GM19240 (cell line): Measurements from ENCODE around the gene ZNF749.
"Not testable (repeated sequence)": the region's sequence is repeated elsewhere in the genome, so short reads cannot be mapped to it uniquely, and the experiment has no call there.

Experiments
- DNase-seq: peaks from one replicate; pipeline ENCODE4 v3.0.0; 2011; ENCODE audit warnings: low spot score; ENCODE audit not compliant: insufficient read length

The ZNF749 gene

GRCh38 chr19:57465680-57466381, 30.7 kb downstream of the ZNF749 start:
- DNase-seq, result no peak

- no peak for DNase-seq
These were observed 31.4 kb downstream of the ZNF749 start for GRCh38 chr19:57466489-57466888.

GRCh38 chr19:57473646-57474045, 38.5 kb downstream of the ZNF749 start:
- DNase-seq, result no peak

GRCh38 chr19:57477191-57478008, 42.3 kb downstream of the ZNF749 start, which contains the start of gene ZNF772:
Gene ZNF772, minus strand, starts transcription at chr19:57477566. Its CDS starts 257 bp downstream, at chr19:57477309.
- DNase-seq, result peak; percentile 76

GRCh38 chr19:57487477-57488298, 52.6 kb downstream of the ZNF749 start, which contains the start of gene ZNF419:
Gene ZNF419, plus strand, starts transcription at chr19:57487750. Its CDS starts 201 bp downstream, at chr19:57487951.
- DNase-seq, result peak; percentile 93

- DNase-seq, result not testable (repeated sequence)
These were observed 53.1 kb downstream of the ZNF749 start for GRCh38 chr19:57488299-57488644.
